Calu3 (cell line): ENCODE results near the gene MAP2K7. TPM values are rescaled to one million over a fixed set of nuclear protein-coding genes. Genes with fewer than 3 reads are reported as not detected.

Experiments used
- BruUV-seq: library from RNA; stranded (reverse); fragments of 400-500 nt; replicated peaks from 2 replicates; lab custom pipeline; 2021; lab: Mats Ljungman, UMichigan
- CTCF ChIA-PET: fragments of 300-600 bp; sonication (Branson Sonifier 250); formaldehyde crosslinking; loops from one replicate; lab custom pipeline; 2022; ENCODE audit warnings: antibody characterized with exemption; lab: Charles Lee
- DNase-seq: peaks from one replicate; pipeline ENCODE4 v3.0.0; 2022
- H3K27ac Mint-ChIP-seq: one replicate; pipeline ENCODE4 v1.8.0; 2022; ENCODE audit warnings: mixed read lengths; ENCODE audit not compliant: unreplicated experiment
- H3K27me3 Mint-ChIP-seq: one replicate; pipeline ENCODE4 v1.8.0; 2022; ENCODE audit warnings: mixed read lengths; ENCODE audit not compliant: unreplicated experiment
- H3K36me3 Mint-ChIP-seq: one replicate; pipeline ENCODE4 v1.8.0; 2022; ENCODE audit warnings: mild to moderate bottlenecking, moderate library complexity, mixed read lengths; ENCODE audit not compliant: insufficient read depth, unreplicated experiment
- H3K4me1 Mint-ChIP-seq: one replicate; pipeline ENCODE4 v1.8.0; 2022; ENCODE audit warnings: mild to moderate bottlenecking, low read depth, mixed read lengths; ENCODE audit not compliant: unreplicated experiment
- H3K4me3 Mint-ChIP-seq: one replicate; pipeline ENCODE4 v1.8.0; 2022; ENCODE audit warnings: mild to moderate bottlenecking, low read depth, moderate library complexity, mixed read lengths; ENCODE audit not compliant: unreplicated experiment
- H3K9me3 Mint-ChIP-seq: one replicate; pipeline ENCODE4 v1.8.0; 2022; ENCODE audit warnings: low read depth, mixed read lengths; ENCODE audit not compliant: unreplicated experiment
- CTCF ChIP-seq: fragments of 200-600 bp; IDR thresholded peaks from one replicate; pipeline ENCODE4 v1.8.0; 2022; ENCODE audit warnings: antibody characterized with exemption; ENCODE audit not compliant: unreplicated experiment
- intact Hi-C: fragments of 100-400 bp; cut with micrococcal nuclease; formaldehyde crosslinking; loops from one replicate; pipeline ENCODE4 v1.10.0; 2022; ENCODE audit not compliant: unreplicated experiment
- total RNA-seq: library from RNA; stranded (reverse); gene quantifications from 2 replicates; pipeline ENCODE4 v1.2.3, GENCODE V29; 2022

The MAP2K7 gene
- total RNA-seq, 1 experiment from 2014 or later: 28.0 TPM

GRCh38 chr19:7932276-7932929 is 28.7 kb downstream of the MAP2K7 start:
- H3K27ac Mint-ChIP-seq: no peak overlapping the region
- no peak overlapping the region for H3K4me3 Mint-ChIP-seq
- no peaks in the 10 kb centered on the region for H3K9me3 Mint-ChIP-seq
- intact Hi-C loops: no loop called here
- no peak for DNase-seq
- no TSS peak for BruUV-seq
- no peak for TF ChIP-seq CTCF
- CTCF ChIA-PET: no interaction called here
- H3K4me1 Mint-ChIP-seq: peaks cover 8% of the 10 kb centered on the region
- H3K36me3 Mint-ChIP-seq: peaks cover 53% of the 10 kb centered on the region
- no peaks in the 10 kb centered on the region for H3K27me3 Mint-ChIP-seq

- Mint-ChIP-seq H3K36me3 (peaks cover 48% of the 10 kb centered on the region), H3K27me3 (no peaks in the 10 kb centered on the region), H3K27ac (no peak overlapping the region), H3K4me1 (peaks cover 8% of the 10 kb centered on the region), H3K9me3 (no peaks in the 10 kb centered on the region), H3K4me3 (no peak overlapping the region)
- BruUV-seq: no TSS peak
- no peak for DNase-seq
- CTCF ChIA-PET: no interaction called here
- intact Hi-C loops: no loop called here
- TF ChIP-seq CTCF: no peak
Measured at GRCh38 chr19:7932930-7933300, 29.2 kb downstream of the MAP2K7 start.

- no peak overlapping the region for H3K4me3 Mint-ChIP-seq
- CTCF ChIA-PET: no interaction called here
- H3K27ac Mint-ChIP-seq: no peak overlapping the region
- no peak for TF ChIP-seq CTCF
- H3K9me3 Mint-ChIP-seq: no peaks in the 10 kb centered on the region
- peaks cover 43% of the 10 kb centered on the region for H3K36me3 Mint-ChIP-seq
- BruUV-seq: no TSS peak
- intact Hi-C loops: no loop called here
- H3K27me3 Mint-ChIP-seq: no peaks in the 10 kb centered on the region
- no peak for DNase-seq
- peaks cover 8% of the 10 kb centered on the region for H3K4me1 Mint-ChIP-seq
Measured at GRCh38 chr19:7933411-7933810, 29.7 kb downstream of the MAP2K7 start.

- H3K9me3 Mint-ChIP-seq: no peaks in the 10 kb centered on the region
- peaks cover 2% of the 10 kb centered on the region for H3K4me1 Mint-ChIP-seq
- CTCF ChIA-PET: no interaction called here
- no peaks in the 10 kb centered on the region for H3K27me3 Mint-ChIP-seq
- DNase-seq: no peak
- no peak overlapping the region for H3K4me3 Mint-ChIP-seq
- peaks cover 36% of the 10 kb centered on the region for H3K36me3 Mint-ChIP-seq
- TF ChIP-seq CTCF: no peak
- intact Hi-C loops: no loop called here
- no TSS peak for BruUV-seq
- no peak overlapping the region for H3K27ac Mint-ChIP-seq
Measured at GRCh38 chr19:7933828-7934725, 30.4 kb downstream of the MAP2K7 start.
